Loucy (cell line): ENCODE results near the gene PPP1R9B.

ENCODE experiments used
- H2AFZ ChIP-seq: fragments of 200-600 bp; sonication (generic); 2 replicates; pipeline ENCODE4 v1.6.0; 2016; ENCODE audit warnings: antibody characterized with exemption, mild to moderate bottlenecking, low read length, moderate library complexity
- H3F3A ChIP-seq: fragments of 200-600 bp; 2 replicates; pipeline ENCODE4 v1.6.0; 2016; ENCODE audit warnings: antibody characterized with exemption, low read depth, mild to moderate bottlenecking
- H3K27me3 ChIP-seq: fragments of 200-600 bp; sonication (generic); 2 replicates; pipeline ENCODE4 v1.6.1; 2014; ENCODE audit warnings: low read length, mild to moderate bottlenecking; ENCODE audit not compliant: insufficient read depth, poor library complexity, severe bottlenecking
- H3K36me3 ChIP-seq: fragments of 200-600 bp; sonication (generic); 2 replicates; pipeline ENCODE4 v1.6.1; 2016; ENCODE audit warnings: low read length; ENCODE audit not compliant: insufficient read depth
- H3K4me1 ChIP-seq: fragments of 200-600 bp; sonication (generic); 2 replicates; pipeline ENCODE4 v1.5.1; 2014; ENCODE audit warnings: low read length, mild to moderate bottlenecking; ENCODE audit not compliant: insufficient read depth, poor library complexity, severe bottlenecking
- H3K4me2 ChIP-seq: fragments of 200-600 bp; sonication (generic); 2 replicates; pipeline ENCODE4 v1.6.0; 2014; ENCODE audit warnings: antibody characterized with exemption, low read length, low read depth, mild to moderate bottlenecking; ENCODE audit not compliant: poor library complexity, severe bottlenecking
- H3K4me3 ChIP-seq: fragments of 200-600 bp; sonication (generic); 2 replicates; pipeline ENCODE4 v1.5.1; 2014; ENCODE audit warnings: low read length, mild to moderate bottlenecking, mixed read lengths; ENCODE audit not compliant: poor library complexity, severe bottlenecking
- H3K79me2 ChIP-seq: fragments of 200-600 bp; sonication (generic); 2 replicates; pipeline ENCODE4 v1.6.1; 2014; ENCODE audit warnings: low read length; ENCODE audit not compliant: insufficient read depth
- H3K9ac ChIP-seq: fragments of 200-600 bp; sonication (generic); 2 replicates; pipeline ENCODE4 v1.6.0; 2014; ENCODE audit warnings: mild to moderate bottlenecking, low read depth, low read length, moderate library complexity; ENCODE audit not compliant: poor library complexity, severe bottlenecking
- H3K9me2 ChIP-seq: fragments of 200-600 bp; sonication (generic); replicated peaks from 2 replicates; pipeline ENCODE4 v1.6.1; 2016; ENCODE audit warnings: low read depth, low read length, mixed read lengths
- H3K9me3 ChIP-seq: fragments of 200-600 bp; sonication (generic); 2 replicates; pipeline ENCODE4 v1.6.1; 2014; ENCODE audit warnings: mild to moderate bottlenecking, antibody characterized with exemption, low read length, low read depth; ENCODE audit not compliant: insufficient read depth
- H4K20me1 ChIP-seq: fragments of 200-600 bp; sonication (generic); 2 replicates; pipeline ENCODE4 v1.6.0; 2014; ENCODE audit warnings: antibody characterized with exemption, low read length, mild to moderate bottlenecking; ENCODE audit not compliant: insufficient read depth, poor library complexity, severe bottlenecking
- CTCF ChIP-seq: fragments of 200-600 bp; sonication (generic); conservative IDR thresholded peaks from 2 replicates; pipeline ENCODE4 v1.5.1; 2014; ENCODE audit warnings: mild to moderate bottlenecking, antibody characterized with exemption, low read length
- EZH2phosphoT487 ChIP-seq: fragments of 200-600 bp; IDR thresholded peaks from 2 replicates; pipeline ENCODE4 v1.6.1; 2018; ENCODE audit warnings: antibody characterized with exemption, mild to moderate bottlenecking, moderate library complexity, borderline replicate concordance

PPP1R9B gene

GRCh38 chr17:50087246-50087911, 63.1 kb downstream of the PPP1R9B start:
- H3K36me3 ChIP-seq, result no peaks in the 10 kb centered on the region
- no peak overlapping the region for H3K4me2 ChIP-seq
- no peaks in the 10 kb centered on the region for H3K79me2 ChIP-seq
- H3K4me3 ChIP-seq, result no peak overlapping the region
- no peak for TF ChIP-seq EZH2phosphoT487
- TF ChIP-seq CTCF, result peak; percentile 96
- H3K9me2 ChIP-seq, result no peaks in the 10 kb centered on the region
- H3K27me3 ChIP-seq, result no peaks in the 10 kb centered on the region
- no peaks in the 10 kb centered on the region for H3K9me3 ChIP-seq
- no peaks in the 10 kb centered on the region for H3K4me1 ChIP-seq
- H4K20me1 ChIP-seq, result no peaks in the 10 kb centered on the region
- no peaks in the 10 kb centered on the region for H3F3A ChIP-seq
- H2AFZ ChIP-seq, result no peak overlapping the region
- H3K9ac ChIP-seq, result no peak overlapping the region
